ENCODE data around the gene TMEM52. TPM values are rescaled to one million over a fixed set of nuclear protein-coding genes. Genes with fewer than 3 reads are reported as not detected.

TMEM52 gene
- total and polyA plus RNA-seq, 2 experiments from 2014 or later = 3.6 to 5.8 TPM

DNA sequence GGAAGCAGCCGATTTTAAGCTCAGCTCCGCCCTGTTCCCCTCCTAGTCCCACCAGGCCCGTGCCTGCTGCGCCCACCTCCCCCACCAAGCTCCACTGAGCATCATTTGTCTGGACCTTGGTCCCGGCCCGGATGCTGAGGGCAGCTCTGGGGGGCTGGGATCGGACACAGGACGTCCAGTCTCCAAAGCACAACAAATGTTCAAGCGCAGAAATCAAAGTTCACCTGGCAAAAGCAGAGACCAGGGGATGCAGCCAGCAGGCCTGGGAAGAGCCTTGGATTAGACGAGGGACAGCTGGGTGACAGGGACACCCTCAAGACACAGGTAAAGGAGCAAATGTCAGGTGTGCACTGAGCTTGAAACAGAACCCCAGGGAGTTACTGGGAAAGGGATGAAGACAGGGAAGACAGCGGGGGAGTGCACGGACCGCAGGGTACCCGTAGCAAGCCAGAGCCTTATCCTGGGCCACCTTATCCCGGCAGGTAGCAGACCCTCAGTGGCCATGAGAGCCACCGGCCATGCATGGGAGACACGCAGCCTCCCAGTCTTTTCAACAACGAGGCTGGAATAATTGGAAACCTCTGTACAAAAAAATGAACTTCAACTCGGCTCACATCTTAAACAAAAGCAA lies 22.2 kb upstream of the TMEM52 start:
- Histone ChIP-seq H3K9me3 (ENCODE audit: low read depth) (no peaks in the 10 kb centered on the region), H3K9me2 (replicated peaks; ENCODE audit: insufficient read depth) (no peaks in the 10 kb centered on the region), H3K27ac (no peak overlapping the region), H2AFZ (no peak overlapping the region), H3K79me2 (no peaks in the 10 kb centered on the region), H4K20me1 (ENCODE audit: insufficient read depth, poor library complexity, severe bottlenecking) (no peaks in the 10 kb centered on the region), H3K4me1 (ENCODE audit: insufficient read depth) (no peaks in the 10 kb centered on the region), H3K4me3 (no peak overlapping the region), H3K4me2 (no peak overlapping the region), H3K36me3 (replicated peaks; ENCODE audit: insufficient read depth, low read depth) (no peaks in the 10 kb centered on the region), H3K27me3 (no peaks in the 10 kb centered on the region)
- WGBS (ENCODE audit: low lambda C conversion rate, missing lambda C conversion rate) = 84% methylated on average over 19 of the region's 19 CpGs
- TF ChIP-seq CTCF (IDR thresholded peaks at IDR 0.05; ENCODE audit: poor library complexity) (no peak), EZH2phosphoT487 (IDR thresholded peaks at IDR 0.05; ENCODE audit: low read depth, severe bottlenecking, unreplicated experiment) (no peak)
- DNase-seq (ENCODE audit: low spot score) = no peak

DNA sequence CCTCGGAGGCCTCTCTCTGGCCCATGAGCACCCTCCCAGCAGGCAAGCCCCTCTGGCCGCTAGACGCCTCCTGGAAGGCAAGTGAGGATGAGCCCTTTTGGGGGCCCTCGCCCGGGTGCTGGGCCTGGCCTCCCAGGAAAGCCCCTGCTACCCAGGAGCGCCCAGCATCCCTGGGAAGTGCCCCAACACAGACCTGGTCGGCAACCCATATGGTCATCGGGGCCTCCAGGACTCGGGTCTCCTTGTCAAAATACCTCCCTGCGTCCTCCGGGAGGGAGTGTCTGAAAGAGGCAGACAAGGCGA lies 21.0 kb upstream of the TMEM52 start:
- no peaks in the 10 kb centered on the region for H4K20me1 ChIP-seq (ENCODE audit: insufficient read depth, poor library complexity, severe bottlenecking)
- no peaks in the 10 kb centered on the region for H3K9me2 ChIP-seq (replicated peaks; ENCODE audit: insufficient read depth)
- WGBS (ENCODE audit: low lambda C conversion rate, missing lambda C conversion rate) = 92% methylated on average over 12 of the region's 12 CpGs
- no peak for TF ChIP-seq EZH2phosphoT487 (IDR thresholded peaks at IDR 0.05; ENCODE audit: low read depth, severe bottlenecking, unreplicated experiment)
- no peak for TF ChIP-seq EZH2 (IDR thresholded peaks at IDR 0.05; ENCODE audit: borderline replicate concordance)
- no peak for TF ChIP-seq CTCF (IDR thresholded peaks at IDR 0.05; ENCODE audit: poor library complexity)
- no peaks in the 10 kb centered on the region for H3K36me3 ChIP-seq (replicated peaks; ENCODE audit: insufficient read depth, low read depth)
- no peak for DNase-seq (ENCODE audit: low spot score)
- H3K4me2 ChIP-seq = no peak overlapping the region
- H3K4me3 ChIP-seq = no peak overlapping the region
- H3K79me2 ChIP-seq = no peaks in the 10 kb centered on the region
- no peaks in the 10 kb centered on the region for H3K27me3 ChIP-seq
- H3K27ac ChIP-seq = no peak overlapping the region
- no peak overlapping the region for H2AFZ ChIP-seq
- no peaks in the 10 kb centered on the region for H3K4me1 ChIP-seq (ENCODE audit: insufficient read depth)
- H3K9me3 ChIP-seq (ENCODE audit: low read depth) = no peaks in the 10 kb centered on the region

DNA sequence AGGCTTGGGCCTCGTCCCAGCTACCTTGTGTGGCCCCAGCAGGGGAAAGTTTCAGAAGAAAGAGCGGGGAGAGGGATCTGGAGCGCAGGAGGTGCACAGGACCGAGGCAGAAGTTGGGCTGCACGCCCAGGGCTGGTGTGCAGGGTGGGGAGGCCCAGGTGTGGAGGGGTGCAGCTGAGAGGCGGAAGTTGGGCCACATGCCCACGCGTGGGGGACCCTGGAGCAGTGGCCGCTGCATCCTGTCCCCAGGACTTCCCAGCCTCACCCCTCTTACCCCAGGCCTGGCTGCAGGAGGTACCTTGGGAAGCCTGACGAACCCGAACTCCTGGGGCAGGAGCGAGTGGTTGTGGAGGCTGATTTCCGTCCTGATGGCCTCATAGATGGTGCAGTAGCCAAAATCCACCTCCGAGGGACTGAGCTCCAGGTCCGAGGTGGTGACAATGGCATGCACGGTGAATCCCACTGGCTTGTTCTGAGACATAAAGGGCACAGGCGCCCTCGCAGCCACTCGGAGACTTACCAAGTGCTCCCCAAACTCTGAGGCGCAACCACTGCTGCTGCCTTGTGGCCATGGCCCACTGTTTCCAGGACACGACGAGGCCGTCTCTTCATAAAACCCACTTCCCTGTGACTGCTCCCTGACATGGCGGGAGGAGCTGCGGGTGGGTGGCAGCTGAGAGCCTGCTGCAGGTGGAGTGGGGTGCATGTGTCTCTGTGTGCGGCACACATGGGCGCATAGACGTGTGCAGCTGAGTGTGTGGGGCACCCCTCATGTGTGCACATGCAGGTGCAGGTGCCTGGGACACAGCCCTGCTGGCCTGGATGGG lies 20.4 kb upstream of the TMEM52 start:
- WGBS (ENCODE audit: low lambda C conversion rate, missing lambda C conversion rate) = 94% methylated on average over 28 of the region's 28 CpGs
- H3K27ac ChIP-seq = no peak overlapping the region
- no peaks in the 10 kb centered on the region for H3K4me1 ChIP-seq (ENCODE audit: insufficient read depth)
- DNase-seq (ENCODE audit: low spot score) = peak; percentile 2
- H3K9me2 ChIP-seq (replicated peaks; ENCODE audit: insufficient read depth) = no peaks in the 10 kb centered on the region
- H3K4me3 ChIP-seq = no peak overlapping the region
- no peaks in the 10 kb centered on the region for H3K36me3 ChIP-seq (replicated peaks; ENCODE audit: insufficient read depth, low read depth)
- H3K4me2 ChIP-seq = no peak overlapping the region
- no peak overlapping the region for H2AFZ ChIP-seq
- no peaks in the 10 kb centered on the region for H3K9me3 ChIP-seq (ENCODE audit: low read depth)
- H3K27me3 ChIP-seq = no peaks in the 10 kb centered on the region
- H3K79me2 ChIP-seq = no peaks in the 10 kb centered on the region
- no peaks in the 10 kb centered on the region for H4K20me1 ChIP-seq (ENCODE audit: insufficient read depth, poor library complexity, severe bottlenecking)
- TF ChIP-seq EZH2 (IDR thresholded peaks at IDR 0.05; ENCODE audit: borderline replicate concordance) = no peak

DNA sequence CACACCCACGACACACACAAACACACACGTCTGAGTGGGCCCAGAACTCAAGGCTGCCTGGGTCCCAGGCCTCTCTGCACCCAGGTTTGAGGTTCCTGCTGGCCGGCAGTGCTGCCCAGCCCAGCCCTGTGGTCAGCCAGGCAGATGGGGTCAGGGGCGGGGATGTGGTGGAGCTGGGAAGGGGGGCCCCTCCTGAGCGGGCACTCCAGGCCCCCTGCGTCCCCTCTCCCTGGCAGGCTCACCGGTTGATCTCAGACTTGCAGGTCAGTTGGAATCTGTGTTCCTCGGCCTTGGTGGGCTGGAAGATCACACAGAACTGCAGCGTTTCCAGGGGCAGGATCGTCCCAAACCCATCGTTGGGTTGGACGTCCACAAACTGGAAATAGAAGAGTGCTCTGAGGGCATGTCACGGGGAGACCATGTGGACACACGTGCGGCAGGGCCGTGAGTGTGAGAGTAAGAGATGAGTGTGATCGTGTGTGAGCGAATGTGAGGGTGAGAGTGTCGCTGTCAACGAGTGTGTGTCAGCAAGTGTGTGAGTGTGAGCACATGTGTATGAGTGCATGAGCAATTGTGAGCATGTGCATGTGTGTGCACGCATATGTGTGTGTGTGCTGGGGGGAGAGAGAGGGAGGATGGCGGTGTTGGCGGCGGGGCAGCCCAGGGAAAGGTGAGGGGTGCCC lies 19.7 kb upstream of the TMEM52 start:
- Histone ChIP-seq H3K27me3 (no peaks in the 10 kb centered on the region), H3K9me2 (replicated peaks; ENCODE audit: insufficient read depth) (no peaks in the 10 kb centered on the region), H3K27ac (no peak overlapping the region), H3K79me2 (no peaks in the 10 kb centered on the region), H3K4me1 (ENCODE audit: insufficient read depth) (no peaks in the 10 kb centered on the region), H3K4me3 (no peak overlapping the region), H3K9me3 (ENCODE audit: low read depth) (no peaks in the 10 kb centered on the region), H4K20me1 (ENCODE audit: insufficient read depth, poor library complexity, severe bottlenecking) (no peaks in the 10 kb centered on the region), H2AFZ (no peak overlapping the region), H3K4me2 (no peak overlapping the region), H3K36me3 (replicated peaks; ENCODE audit: insufficient read depth, low read depth) (no peaks in the 10 kb centered on the region)
- DNase-seq (ENCODE audit: low spot score) = no peak
- WGBS (ENCODE audit: low lambda C conversion rate, missing lambda C conversion rate) = 87% methylated on average over 24 of the region's 24 CpGs
- TF ChIP-seq EZH2 (IDR thresholded peaks at IDR 0.05; ENCODE audit: borderline replicate concordance) (no peak), CTCF (IDR thresholded peaks at IDR 0.05; ENCODE audit: poor library complexity) (no peak), EZH2phosphoT487 (IDR thresholded peaks at IDR 0.05; ENCODE audit: low read depth, severe bottlenecking, unreplicated experiment) (no peak)

Data from hepatocyte (in vitro differentiated cells).